Cardiac muscle cell (in vitro differentiated cells and primary cell): ENCODE measurements around the gene METTL4. TPM values are rescaled to one million over a fixed set of nuclear protein-coding genes. Genes with fewer than 3 reads are reported as not detected.
A peak's percentile ranks its signal among the peaks of the same experiment; 100 is the strongest.

Experiments used
- DNase-seq, 2 donors: peaks; one replicate each; pipeline versions ENCODE4 v3.0.0 to v3.0.0-alpha.2; 2010 to 2017; ENCODE audit warnings: low read depth in 1 of 2, low spot score in 1 of 2
- H3K27ac ChIP-seq: fragments of 200-600 bp; sonication (generic); 2 replicates; pipeline ENCODE4 v1.5.1; 2016
- H3K27me3 ChIP-seq: fragments of 200-600 bp; sonication (generic); 2 replicates; pipeline ENCODE4 v1.6.0; 2016; ENCODE audit warnings: control low read depth
- H3K36me3 ChIP-seq: fragments of 200-600 bp; sonication (generic); 2 replicates; pipeline ENCODE4 v1.5.1; 2016; ENCODE audit warnings: control low read depth
- H3K4me1 ChIP-seq: fragments of 200-600 bp; sonication (generic); 2 replicates; pipeline ENCODE4 v1.8.1; 2017; ENCODE audit warnings: low read depth, mild to moderate bottlenecking, mixed run types
- H3K4me3 ChIP-seq: fragments of 200-600 bp; sonication (generic); 2 replicates; pipeline ENCODE4 v1.5.1; 2016; ENCODE audit warnings: mild to moderate bottlenecking
- H3K9me3 ChIP-seq: fragments of 200-600 bp; sonication (generic); 2 replicates; pipeline ENCODE4 v1.5.1; 2017; ENCODE audit warnings: low read depth, mild to moderate bottlenecking, control low read depth
- polyA plus RNA-seq: library from polyadenylated mRNA; unstranded; fragments of >200 nt; fragmentation: Nextera tagmentation; extraction: Ambion mirVana; gene quantifications from 2 replicates; pipeline ENCODE4 v1.2.1, GENCODE V29; 2016
- total RNA-seq: library from RNA; depleted of rRNA; stranded (reverse); fragments of >200 nt; gene quantifications from 2 replicates; pipeline ENCODE4 v1.2.3, GENCODE V29; 2016
- TF ChIP-seq, protein P1 (sequence below): IDR thresholded peaks from 2 replicates; pipeline ENCODE4 v1.5.1; 2012; ENCODE audit warnings: low read depth, mild to moderate bottlenecking, low read length

Gene METTL4
- total and polyA plus RNA-seq, 2 experiments from 2014 or later: 5.6 to 7.5 TPM

DNA sequence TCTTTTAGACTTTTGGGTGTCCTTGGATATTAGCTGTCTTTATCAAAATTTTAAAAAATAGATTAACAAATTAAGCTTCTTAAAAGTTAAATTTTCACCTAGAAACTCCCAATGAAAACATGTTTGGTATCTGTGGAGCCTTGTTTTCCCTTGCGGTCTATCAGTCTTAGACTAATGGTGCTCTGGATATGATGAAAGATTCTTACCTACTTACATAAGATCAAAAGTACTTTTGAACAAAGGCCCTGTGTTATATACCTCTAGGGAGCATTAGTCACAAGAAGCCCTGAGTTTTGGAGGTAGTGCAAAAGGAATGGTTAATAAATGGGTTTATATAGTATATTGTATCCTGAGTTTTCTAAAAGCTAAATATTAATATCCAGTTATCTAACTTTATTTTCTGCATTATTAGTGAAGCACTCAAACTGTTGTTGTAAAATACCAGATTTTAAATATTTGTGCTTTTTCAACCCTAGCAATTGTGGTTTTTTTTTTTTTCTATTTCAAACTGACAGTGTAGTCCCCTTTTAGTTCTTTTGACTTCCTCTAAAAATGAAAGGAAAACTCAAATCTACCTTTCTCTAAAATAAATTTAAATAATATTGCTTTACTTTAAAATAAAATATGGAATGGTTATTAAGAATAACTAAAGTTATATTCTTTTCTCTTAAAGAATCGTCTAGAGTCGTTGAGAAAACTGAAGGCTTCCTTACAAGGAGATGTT, 18.2 kb upstream of the METTL4 start:
- no peaks in the 10 kb centered on the region for H3K27me3 ChIP-seq
- TF ChIP-seq, protein P1, sequence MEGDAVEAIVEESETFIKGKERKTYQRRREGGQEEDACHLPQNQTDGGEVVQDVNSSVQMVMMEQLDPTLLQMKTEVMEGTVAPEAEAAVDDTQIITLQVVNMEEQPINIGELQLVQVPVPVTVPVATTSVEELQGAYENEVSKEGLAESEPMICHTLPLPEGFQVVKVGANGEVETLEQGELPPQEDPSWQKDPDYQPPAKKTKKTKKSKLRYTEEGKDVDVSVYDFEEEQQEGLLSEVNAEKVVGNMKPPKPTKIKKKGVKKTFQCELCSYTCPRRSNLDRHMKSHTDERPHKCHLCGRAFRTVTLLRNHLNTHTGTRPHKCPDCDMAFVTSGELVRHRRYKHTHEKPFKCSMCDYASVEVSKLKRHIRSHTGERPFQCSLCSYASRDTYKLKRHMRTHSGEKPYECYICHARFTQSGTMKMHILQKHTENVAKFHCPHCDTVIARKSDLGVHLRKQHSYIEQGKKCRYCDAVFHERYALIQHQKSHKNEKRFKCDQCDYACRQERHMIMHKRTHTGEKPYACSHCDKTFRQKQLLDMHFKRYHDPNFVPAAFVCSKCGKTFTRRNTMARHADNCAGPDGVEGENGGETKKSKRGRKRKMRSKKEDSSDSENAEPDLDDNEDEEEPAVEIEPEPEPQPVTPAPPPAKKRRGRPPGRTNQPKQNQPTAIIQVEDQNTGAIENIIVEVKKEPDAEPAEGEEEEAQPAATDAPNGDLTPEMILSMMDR: no peak
- no peak overlapping the region for H3K27ac ChIP-seq
- no peaks in the 10 kb centered on the region for H3K9me3 ChIP-seq
- DNase-seq: peak in 1 of 2 donors; percentile 57
- H3K4me3 ChIP-seq: no peak overlapping the region
- no peaks in the 10 kb centered on the region for H3K4me1 ChIP-seq
- peaks cover 16% of the 10 kb centered on the region for H3K36me3 ChIP-seq

- peaks cover 16% of the 10 kb centered on the region for H3K36me3 ChIP-seq
- no peak overlapping the region for H3K27ac ChIP-seq
- H3K4me3 ChIP-seq: no peak overlapping the region
- DNase-seq: no peak
- H3K9me3 ChIP-seq: no peaks in the 10 kb centered on the region
- no peaks in the 10 kb centered on the region for H3K27me3 ChIP-seq
- H3K4me1 ChIP-seq: no peaks in the 10 kb centered on the region
- TF ChIP-seq, protein P1: no peak
Measured at GRCh38 chr18:2588666-2589344, 17.5 kb upstream of the METTL4 start.

DNA sequence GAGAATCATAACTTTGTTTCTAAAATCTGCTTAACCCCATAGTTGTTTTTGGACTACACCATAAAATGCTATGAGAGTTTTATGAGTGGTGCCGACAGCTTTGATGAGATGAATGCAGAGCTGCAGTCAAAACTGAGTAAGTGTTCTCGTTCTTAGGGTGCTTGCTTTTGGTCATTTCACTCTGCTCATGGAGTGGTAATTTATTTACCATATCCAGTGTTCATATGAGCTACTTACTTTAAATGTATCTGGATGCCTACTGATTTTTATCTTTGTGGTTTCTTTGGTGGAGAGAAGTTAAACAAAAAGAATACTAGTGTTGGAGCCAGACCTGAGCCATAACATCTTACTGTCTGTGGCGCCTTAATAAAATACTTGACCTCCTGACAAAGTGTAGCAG, 16.5 kb upstream of the METTL4 start:
- DNase-seq: no peak
- TF ChIP-seq, protein P1: no peak
- no peaks in the 10 kb centered on the region for H3K9me3 ChIP-seq
- no peaks in the 10 kb centered on the region for H3K4me1 ChIP-seq
- no peak overlapping the region for H3K4me3 ChIP-seq
- no peak overlapping the region for H3K27ac ChIP-seq
- no peaks in the 10 kb centered on the region for H3K27me3 ChIP-seq
- H3K36me3 ChIP-seq: peaks cover 16% of the 10 kb centered on the region

DNA sequence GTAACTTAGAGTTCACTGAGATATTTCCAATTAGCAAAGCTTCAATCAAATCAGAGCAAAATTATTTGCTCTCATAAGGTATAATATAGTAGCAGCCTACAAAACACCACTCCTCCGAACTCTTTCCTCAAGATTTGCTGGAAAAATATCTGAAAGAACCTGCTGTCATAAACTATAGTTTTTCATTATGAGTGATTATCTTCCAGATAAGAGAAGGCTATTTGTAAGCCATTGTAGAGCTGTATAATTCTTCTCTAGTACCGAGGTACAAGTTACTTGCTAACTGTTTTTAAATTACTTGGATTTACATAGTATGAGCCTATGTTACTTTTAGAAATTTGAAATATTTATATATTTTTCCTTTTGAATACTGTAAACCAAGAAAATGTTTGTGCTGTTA, 2.1 kb upstream of the METTL4 start:
- DNase-seq: no peak
- peak overlapping the region; percentile 99 for H3K4me3 ChIP-seq
- no peak overlapping the region for H3K27ac ChIP-seq
- TF ChIP-seq, protein P1: no peak
- H3K4me1 ChIP-seq: peaks cover 16% of the 10 kb centered on the region
- H3K27me3 ChIP-seq: no peaks in the 10 kb centered on the region
- H3K36me3 ChIP-seq: peaks cover 7% of the 10 kb centered on the region
- H3K9me3 ChIP-seq: no peaks in the 10 kb centered on the region

DNA sequence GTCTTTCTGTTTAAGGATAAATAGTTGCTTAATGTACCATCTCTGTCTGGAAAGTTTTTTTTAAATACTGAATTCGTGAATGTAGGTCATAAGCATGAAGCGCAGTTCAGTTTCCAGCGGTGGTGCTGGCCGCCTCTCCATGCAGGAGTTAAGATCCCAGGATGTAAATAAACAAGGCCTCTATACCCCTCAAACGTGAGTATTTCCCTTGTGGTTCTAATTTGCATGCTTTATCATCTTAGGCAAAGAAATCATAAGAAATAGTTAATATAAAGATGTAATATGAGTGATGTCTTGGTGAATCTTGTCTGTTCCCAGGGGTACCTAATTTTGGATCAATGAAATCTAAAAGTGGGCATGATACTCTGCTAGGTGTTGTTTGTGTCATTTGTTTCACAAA, 1.6 kb upstream of the METTL4 start:
- peak; percentile 3 to 32 for DNase-seq
- TF ChIP-seq, protein P1: no peak
- Histone ChIP-seq H3K36me3 (peaks cover 6% of the 10 kb centered on the region), H3K4me1 (peaks cover 16% of the 10 kb centered on the region), H3K27ac (no peak overlapping the region), H3K27me3 (no peaks in the 10 kb centered on the region), H3K9me3 (no peaks in the 10 kb centered on the region), H3K4me3 (peak overlapping the region; percentile 99)
